HG02973 (cell line): Measurements from ENCODE around the gene TMEM9B.
"Not testable (repeated sequence)": the region's sequence is repeated elsewhere in the genome, so short reads cannot be mapped to it uniquely, and the experiment has no call there.

ENCODE experiments used
- ATAC-seq: cut with Tn5 transposase; IDR thresholded peaks from one replicate; pipeline ENCODE4 v1.9.1; 2021; ENCODE audit warnings: moderate library complexity; ENCODE audit not compliant: unreplicated experiment

The TMEM9B gene

DNA sequence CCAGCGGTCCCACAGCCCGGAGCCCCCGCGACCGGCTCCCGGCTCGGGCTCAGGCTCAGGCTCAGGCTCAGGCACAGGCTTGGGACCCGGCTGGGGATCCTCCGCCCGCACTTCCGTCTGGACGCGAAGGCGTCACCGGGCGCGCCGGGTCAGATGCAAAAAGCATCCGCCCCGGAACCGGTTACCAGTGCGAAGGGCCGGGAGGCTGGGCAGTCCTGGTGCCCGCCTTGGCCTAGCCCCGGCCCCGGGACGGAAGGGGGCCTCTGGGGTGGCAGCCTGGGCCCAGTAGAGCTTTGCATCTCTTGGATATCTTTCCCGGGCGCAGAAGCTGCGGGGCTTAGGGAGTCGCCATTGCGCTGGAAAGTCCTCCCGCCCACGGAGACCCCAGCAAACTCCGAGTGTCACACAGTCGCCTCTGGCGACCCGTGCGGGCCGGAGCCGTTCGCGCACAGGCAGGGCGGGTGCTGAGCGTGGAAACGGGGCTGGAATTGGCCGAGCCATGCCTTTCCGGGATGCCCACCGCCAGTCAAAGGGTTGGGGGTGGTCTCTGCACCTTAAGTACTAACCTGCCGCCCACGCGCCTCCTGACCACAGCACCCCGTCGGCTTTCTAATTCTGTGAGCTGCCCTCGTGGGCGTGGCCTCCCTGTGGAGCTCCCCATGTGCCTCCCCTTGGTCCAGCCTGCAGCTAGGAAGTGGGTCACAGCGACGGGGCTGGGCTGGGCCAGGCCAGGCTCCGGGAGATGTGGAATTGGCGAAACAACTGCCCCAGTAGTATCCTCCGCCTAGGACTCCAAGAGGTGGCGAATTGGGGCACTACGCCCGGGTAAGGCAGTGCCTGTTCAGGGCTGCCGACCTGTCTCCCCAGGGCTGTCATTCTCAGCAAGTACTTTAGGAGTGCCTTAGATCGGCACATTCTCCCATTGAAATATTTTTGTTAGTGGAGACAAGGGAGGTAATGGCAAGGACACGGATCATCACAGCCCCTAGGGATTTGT lies at the start of gene TMEM9B:
TMEM9B (minus strand) TSS at position 119 of the 997 bp plus-strand sequence. CDS start 129 bp downstream, outside the sequence.
- peak; percentile 76 for ATAC-seq

DNA sequence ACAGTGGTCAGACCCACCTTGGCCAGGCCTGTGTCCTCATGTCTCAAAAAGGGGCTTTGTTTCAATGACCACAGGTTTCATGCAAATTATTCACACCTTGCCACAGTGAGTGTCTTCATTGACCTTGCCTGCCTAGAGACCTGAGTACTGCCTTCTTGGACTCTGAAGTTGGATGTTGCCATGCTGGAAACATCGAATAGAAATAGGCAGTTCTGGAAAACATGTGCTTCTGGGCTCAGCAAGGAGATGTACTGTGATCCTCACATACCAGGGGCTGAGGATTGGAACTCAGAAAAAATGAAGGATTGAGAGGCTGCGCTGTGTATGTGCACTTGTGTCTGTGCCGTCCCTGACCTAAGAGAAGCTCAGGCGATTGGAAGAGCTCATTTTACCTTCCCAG lies 49.1 kb upstream of the TMEM9B start:
- no peak for ATAC-seq

DNA sequence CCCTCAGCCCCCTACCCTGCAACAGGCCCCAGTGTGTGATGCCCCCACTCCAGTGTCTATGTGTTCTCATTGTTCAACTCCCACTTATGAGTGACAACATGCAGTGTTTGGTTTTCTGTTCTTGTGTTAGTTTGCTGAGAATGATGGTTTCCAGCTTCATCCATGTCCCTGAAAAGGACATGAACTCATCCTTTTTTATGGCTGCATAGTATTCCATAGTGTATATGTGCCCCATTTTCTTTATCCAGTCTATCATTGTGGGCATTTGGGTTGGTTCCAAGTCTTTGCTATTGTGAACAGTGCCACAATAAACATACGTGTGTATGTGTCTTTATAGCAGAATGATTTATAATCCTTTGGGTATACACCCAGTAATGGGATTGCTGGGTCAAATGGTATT lies 45.3 kb upstream of the TMEM9B start:
- ATAC-seq = not testable (repeated sequence)

DNA sequence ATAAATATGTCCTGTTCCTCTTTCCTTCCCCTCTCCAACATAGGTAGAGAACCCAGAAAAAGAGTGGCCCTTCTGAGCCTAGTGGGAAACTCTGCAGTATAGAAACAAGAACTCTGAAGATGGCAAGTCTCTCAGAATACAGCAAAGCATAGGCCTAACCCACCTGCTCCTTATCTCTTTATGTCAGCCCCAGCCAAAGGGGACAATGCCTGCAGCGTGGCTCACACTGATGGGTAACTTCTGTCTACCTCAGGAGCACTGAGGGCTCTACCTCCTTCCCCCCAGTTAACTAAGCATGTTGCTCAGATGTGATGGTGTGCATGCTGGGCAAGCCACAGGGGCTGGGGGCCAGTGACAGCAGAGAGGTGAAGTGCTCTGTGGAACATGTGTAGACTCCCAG lies 44.4 kb upstream of the TMEM9B start:
- ATAC-seq = no peak

DNA sequence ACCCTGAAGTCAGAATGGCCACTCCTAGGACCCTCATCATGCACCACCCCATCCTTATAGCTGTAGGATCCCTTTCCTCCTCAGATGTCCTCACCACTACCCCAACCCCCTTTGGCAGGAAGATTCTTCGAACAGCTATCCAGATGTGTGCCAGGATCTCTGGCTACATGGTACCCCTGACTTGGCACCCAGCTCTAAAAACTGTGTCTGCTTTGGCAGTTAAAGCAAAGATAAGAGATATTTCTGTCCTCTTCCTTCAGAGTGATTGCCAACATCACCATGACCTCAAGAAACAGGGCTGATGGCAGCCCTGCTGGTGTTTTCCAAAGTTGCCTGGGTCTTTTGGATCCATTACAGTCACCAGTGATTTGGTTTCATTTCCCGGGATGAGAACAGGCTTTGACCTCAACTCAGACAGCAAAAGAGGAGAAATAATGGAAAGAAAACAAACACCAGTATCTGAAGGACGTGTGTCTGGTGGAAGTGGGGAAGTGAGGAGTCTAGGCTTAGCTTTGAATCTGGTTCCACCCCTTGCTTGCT lies 43.8 kb upstream of the TMEM9B start:
- no peak for ATAC-seq

DNA sequence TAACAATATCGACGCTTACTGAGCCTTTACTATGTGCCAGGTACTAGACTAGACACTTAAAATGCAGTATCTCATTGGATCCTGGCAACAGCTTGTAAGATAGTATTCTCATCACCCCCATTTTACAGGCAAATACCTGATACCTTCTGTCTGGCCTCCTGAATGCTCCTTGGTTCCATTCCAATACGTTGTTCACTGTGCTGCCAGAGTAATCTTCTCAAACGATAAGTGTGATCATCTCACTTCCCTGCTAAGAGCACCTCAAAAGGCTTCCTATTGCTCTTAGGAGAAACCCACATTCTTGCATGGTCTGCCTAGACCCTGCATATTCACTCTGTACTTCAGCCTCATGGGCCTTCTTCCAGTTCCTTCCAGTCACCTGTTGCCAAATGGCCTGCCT lies 40.8 kb upstream of the TMEM9B start:
- ATAC-seq = no peak

DNA sequence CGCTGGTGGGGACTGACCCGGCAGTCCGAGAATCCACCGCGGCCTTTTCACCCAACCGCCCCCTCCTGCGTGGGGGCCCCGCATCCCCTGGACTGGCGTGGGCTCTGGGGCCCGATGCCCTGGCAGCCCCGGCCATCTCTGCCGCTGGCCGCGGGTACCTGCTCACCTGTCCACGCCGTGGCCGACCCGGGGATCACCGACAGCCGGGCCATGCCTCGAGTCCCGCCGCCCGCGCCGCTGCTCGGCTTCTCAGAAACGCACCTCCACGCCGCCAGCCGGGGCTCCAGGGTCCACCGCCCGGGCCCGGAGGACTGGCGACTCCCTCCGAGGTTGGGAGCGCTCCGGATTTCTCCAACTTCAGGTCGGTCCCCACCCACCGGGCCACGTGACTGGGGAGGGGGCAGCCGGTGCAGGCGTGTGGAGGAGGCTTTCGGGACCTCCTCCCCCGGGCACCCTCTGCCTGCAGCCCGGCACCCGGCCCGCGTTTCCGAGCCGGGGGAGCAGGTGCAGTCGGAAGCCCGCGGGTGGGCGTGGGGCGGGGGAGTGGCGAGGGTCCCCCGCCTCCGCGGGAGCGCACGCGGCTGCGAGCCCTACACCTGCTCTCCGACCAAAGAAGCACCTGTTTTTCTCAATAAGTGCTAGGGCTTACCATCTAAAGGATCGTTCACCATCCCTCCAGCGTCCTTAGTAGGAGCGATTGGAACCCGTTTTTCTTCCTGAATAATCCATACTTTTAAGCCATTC lies 40.1 kb upstream of the TMEM9B start:
- peak; percentile 11 for ATAC-seq

DNA sequence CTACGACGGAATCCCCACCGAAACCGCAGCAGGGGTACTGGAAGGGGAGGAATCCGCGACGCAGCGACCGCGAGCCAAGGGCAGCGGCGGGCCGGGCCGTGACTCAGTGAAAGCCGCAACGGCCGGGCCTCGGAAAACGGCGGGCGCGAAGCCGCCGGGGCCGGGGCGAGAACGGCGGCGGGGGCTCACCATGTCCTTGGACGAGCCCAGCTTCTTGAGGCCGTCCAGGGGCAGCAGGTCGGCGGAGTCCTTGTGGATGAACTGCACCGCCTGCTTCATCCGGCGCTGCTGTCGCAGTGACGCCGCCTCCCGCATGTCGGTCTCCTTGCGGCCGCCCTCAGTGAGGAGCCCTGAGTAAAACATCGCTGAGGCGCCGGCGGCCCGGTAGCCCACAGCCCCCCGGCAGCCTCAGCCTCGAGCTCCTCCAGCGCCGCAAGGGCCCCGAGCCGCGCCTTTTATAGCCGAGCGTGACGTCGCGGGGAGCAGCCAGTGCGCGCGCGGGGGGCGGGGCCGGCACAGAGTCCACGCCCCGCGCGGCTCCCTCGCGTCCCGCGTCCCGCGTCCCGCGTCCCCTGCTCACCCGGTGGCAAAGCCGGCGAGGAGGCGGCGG lies 39.4 kb upstream of the TMEM9B start, which contains the start of gene NRIP3:
NRIP3 (minus strand) TSS at position 429 of the 610 bp plus-strand sequence; CDS start at position 363, 66 bp downstream.
- peak; percentile 47 for ATAC-seq

DNA sequence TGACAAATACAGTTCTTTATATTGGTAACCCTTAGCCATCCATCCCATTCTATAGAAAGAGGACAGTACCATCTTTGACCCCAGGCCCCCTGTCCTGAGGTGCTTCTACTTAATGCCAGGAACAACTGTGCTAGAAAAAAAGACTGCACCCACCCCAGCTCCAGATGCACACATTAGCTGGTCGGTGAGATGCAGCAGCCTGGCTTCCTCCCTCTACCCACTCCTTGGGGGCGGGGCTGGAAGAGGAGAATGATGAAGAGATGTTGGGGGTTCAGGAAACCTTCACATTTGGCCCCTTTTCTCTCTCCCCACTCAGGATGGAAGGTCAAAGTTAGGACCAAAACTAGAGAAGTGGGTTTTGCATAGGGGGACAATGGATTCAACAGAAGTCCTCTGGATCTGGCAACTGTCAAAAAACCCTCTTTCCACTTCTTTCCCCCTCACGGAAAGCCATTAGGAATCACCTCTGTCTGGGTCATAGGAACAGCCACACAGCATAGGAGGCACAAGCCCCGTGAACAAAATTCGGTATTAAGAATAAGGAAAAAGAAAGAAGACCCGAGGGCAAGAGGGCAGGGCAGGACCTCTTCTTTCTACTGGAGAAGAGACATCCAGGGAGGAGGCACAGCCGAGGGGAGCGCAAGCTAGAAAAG lies 38.8 kb upstream of the TMEM9B start:
- no peak for ATAC-seq

DNA sequence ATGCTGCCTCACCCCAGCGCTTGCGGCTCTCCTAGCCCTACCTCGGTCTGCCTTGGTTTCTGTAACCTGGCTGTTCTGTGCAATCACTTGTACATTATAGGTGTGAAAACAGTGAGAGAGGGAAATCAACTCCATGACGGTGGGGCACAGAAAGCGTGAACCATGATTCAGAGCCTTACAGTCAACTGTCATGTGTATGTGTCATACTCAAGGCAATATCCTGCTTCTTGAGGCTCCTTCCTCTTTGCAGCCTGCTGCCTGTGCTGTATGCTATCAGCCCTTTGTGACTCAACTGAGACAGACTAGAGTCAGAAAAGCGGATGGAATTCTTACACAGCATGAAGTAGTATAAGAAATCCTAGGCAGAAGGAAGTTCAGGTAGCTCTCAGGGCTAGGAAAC lies 37.5 kb upstream of the TMEM9B start:
- no peak for ATAC-seq

DNA sequence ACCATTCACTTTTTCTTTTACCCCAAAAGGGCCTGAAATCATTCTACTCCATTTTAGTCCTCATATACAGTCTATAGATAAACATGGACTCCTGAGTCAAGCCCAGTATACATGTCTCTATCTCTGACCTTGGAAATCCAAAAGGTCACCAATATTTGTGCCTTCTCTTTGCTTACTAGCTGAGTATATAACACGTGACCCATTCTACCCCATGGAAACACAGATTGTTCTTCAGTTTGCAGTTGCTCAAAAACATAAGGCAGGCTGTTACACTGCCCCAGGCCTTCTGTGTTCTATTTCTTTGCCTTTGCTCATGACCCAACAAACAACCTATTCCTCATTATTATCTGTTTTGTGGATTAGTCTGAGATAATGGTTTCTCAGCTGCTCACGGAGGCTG lies 33.8 kb upstream of the TMEM9B start:
- ATAC-seq = no peak

DNA sequence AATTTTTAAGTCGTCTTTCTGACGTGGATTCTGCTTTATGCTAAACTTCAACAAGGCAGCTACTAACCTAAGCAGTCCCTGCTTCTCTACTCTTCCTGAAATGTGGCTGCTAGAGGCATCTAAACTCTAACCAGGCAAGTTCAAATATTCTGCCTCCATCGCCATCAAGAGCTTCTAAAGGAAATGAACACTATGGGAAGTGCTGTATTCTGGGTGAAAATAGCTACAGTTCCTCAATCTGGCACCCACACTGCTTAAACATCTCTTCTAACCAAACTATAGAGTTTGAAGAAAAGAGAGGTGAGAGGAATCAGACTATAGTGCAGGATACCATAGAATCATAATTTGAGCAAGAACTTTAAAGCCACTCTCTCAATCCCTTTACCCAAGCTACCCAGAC lies 33.2 kb upstream of the TMEM9B start:
- no peak for ATAC-seq

DNA sequence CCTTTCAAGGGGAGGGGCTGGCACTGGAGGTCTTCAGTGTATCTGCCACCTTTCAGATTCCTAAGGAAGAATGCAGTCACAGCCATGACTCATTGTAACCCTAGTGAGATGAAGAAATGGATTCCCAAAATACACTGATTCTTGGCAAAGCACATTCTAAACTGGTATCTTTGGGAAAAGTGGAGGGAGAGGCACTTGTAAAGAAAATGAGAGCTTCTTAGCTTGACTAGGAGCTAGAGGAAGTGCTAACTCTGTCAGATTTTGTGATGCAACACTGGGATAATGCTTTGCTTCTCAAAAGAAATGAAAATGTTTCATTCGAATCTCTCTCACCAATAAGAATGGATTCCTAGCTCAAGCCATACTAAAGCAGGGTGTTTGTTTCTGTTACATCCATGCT lies 25.2 kb upstream of the TMEM9B start:
- no peak for ATAC-seq

DNA sequence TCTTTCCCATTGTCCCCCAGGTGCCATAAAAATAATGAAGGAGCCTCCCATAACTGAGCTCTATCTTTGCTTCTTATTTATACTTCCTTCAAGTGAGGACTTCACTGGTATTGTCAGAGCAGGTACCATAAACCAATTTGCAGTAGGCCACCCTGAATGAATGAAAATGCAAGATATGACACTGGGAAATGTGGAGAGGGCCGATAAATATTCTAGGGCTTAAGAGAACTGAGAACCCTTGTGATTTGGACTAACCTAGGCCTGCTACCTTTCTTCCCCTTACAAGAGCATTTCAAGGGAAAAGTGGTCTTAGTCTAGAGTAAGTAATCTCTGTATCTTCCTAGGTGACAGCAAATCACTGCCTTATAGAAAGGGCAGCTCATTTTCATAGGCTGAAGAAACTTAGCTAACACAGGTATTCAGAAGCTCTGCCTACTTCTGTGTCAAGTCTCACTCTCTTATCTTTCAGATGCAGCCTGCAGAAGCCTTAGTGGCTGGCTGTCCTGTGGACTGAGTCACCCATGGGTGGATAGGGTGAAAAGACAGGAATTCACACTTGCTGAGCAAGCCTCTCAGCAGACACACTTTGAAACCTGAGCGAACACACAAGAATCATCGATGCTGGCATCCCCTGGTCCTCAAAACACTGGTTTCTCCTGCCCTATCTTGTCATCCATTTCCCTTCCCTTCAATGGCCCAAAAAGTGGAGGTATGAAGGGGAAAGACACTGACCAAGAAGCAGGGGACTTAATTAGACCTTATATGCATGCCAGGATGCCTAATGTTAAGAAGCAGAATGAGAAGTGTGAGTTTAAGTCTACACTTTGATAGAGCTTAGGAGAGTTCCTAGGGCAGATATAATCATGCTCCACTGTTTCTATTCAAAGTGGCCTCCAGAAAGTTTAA lies 24.3 kb upstream of the TMEM9B start:
- no peak for ATAC-seq

DNA sequence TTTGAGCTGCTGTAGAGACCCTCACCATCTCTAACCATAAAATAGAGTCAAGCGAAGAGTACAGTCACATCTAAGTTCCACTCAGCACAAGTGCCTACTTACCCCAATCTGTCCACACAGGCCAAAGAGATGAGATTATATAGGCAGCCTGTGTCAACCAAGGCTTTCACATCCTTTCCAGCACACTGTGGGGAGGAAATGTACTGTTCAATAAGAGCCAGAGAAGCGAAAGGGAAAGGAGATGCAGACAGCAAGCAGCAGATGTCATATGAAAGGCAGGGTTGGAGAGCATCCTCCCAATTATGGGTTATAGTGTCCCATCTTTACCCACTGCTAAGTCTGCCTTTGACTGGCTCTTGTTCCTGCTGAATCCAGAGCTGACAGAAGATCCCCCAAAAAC lies 23.2 kb upstream of the TMEM9B start:
- ATAC-seq = no peak

DNA sequence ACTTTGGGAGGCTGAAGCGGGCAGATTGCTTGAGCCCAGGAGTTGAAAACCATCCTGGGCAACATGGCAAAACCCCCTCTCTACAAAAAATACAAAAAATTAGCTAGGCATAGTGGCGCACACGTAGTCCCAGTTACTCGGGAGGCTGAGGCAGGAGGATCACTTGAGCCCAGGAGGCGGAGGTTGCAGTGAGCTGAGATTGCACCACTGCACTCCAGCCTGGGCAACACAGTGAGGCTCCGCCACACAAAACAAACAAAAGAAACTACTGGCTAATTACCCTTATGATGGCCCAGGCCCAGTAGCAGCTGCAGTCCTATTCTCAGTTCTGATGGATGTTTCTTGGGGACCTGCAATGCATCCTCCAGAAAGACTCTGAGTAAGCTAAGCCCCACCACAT lies 22.5 kb upstream of the TMEM9B start:
- not testable (repeated sequence) for ATAC-seq

DNA sequence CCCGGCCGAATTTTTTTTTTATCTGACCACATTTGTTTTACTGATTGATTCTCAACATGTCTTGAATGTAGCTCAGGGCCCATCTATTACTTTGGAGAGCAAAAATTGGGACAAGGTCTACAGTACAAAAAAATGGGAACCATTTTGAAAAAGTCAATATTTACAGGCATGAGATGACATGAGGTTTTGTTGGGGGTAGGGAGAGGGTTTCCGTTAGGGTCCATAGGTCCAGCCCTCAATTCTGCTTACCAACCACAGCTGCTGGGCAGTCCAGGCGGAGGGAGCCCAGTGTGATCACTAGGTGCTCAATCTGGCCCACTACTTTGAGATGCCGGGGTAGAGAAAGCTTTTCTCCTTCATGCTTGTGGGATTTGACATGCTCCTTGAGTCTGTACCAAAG lies 21.2 kb upstream of the TMEM9B start:
- ATAC-seq = no peak

DNA sequence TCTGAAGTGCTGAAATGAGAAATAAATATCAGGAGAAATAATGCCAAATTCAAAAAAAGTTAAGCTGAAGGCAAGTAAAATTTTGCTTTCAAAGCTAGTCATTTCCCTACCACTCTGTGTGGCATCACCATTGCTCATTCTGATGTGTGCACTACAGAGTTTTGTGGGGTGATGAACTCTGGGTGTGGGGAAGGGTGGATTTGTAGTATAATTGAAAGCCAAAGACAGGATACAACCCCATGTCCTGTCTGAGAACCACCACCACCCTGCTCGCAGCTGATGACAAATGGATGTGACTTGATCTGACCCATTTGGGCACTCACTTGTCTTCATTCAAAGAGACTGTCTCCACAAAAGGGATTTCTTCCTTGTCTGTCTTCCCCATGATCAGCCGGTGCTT lies 19.3 kb upstream of the TMEM9B start:
- no peak for ATAC-seq

DNA sequence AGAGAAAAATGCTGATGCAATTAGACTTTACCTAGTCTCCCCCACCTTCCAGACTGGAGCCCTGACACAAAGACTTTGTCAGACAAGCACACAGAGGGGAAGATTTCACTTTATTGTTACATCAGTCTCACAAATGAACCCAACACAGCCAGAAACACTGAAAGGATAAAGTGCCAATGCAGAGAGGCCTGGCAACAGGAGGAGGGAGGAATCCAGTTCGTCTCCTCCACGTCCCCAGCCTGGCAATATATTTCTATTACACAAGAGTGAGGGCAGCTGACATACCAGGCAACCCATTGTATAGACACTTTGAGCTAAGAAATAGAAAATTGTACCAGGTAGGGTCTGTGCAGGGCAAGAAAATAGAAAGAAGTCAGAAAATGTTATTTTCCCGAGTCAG lies 16.2 kb upstream of the TMEM9B start:
- ATAC-seq = no peak

DNA sequence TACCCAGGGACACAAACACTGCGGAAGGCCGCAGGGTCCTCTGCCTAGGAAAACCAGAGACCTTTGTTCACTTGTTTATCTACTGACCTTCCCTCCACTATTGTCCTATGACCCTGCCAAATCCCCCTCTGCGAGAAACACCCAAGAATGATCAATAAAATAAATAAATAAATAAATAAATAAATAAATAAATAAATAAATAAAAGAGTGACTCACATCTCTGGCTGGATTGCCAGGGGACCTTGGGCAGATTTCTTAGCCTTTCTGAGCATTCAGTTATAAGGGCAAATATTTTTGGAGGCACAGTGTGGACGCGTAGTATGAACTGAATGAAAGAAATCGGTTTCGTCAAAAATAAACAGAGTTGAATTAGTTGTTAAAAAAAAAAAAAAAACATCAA lies 15.1 kb upstream of the TMEM9B start:
- not testable (repeated sequence) for ATAC-seq
